Skin epidermis (tissue), 12 donors: Measurements from ENCODE around the gene A4GALT.
"Not testable (repeated sequence)": the region's sequence is repeated elsewhere in the genome, so short reads cannot be mapped to it uniquely, and the experiment has no call there.

Experiments
- H3K27ac ChIP-seq, 21 experiments: fragments of 200-600 bp; sonication (generic) in 11 of 21; one replicate each; pipeline ENCODE4 v1.5.0; 2020; ENCODE audit warnings: mild to moderate bottlenecking in 3 of 21, inconsistent platforms in 2 of 21, moderate library complexity in 2 of 21
- H3K4me3 ChIP-seq, 7 experiments: fragments of 200-600 bp; sonication (generic) in 2 of 7; one replicate each; pipeline ENCODE4 v1.5.0; 2020; ENCODE audit warnings: inconsistent platforms in 2 of 7, mild to moderate bottlenecking in 2 of 7, moderate library complexity in 1 of 7

Gene A4GALT, protein sequence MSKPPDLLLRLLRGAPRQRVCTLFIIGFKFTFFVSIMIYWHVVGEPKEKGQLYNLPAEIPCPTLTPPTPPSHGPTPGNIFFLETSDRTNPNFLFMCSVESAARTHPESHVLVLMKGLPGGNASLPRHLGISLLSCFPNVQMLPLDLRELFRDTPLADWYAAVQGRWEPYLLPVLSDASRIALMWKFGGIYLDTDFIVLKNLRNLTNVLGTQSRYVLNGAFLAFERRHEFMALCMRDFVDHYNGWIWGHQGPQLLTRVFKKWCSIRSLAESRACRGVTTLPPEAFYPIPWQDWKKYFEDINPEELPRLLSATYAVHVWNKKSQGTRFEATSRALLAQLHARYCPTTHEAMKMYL

DNA sequence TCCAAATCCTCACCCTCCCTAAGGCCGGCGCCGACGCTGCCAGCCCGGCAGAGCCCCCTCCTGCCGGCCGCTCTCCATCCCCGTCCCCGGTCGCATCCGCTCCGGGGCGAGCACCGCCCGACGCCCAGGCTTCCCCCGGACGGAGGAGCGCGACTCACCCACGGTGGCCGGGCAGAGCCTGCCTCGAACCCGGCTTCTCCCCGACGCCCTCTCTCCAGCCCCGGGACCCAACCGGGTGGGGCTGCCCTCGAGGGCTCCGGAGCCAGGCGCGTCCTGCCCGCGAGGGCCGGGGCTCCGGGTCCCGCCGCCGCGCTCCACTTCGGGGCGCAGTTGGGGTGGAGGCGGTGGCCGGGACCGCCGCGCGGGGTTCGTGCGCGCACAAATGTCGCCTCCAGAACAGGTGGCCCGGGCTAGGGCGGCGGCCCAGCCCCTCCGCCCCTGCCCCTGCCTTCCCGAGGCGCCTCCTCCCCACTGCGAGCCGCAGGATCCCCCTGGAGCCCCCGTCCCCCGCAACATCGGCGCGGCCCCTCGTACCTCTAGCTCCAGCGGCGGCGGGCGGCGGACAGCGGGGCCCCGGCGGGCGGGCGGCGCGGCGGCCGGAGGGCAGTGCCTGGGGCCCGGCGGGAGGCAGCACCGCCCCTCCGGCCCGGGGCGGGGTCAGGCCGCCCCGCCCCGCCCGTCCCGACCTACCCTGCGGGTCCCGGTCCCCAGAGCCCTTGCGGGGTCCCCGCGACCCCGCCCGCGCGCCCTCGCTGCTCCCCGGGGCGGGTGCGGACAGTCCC lies at the start of gene A4GALT:
A4GALT (minus strand) TSS at position 608 of the 782 bp plus-strand sequence. CDS start 26,919 bp downstream, outside the sequence.
- H3K4me3 ChIP-seq: peak within 1 kb of the TSS; percentile 52 to 69 (median 56)

DNA sequence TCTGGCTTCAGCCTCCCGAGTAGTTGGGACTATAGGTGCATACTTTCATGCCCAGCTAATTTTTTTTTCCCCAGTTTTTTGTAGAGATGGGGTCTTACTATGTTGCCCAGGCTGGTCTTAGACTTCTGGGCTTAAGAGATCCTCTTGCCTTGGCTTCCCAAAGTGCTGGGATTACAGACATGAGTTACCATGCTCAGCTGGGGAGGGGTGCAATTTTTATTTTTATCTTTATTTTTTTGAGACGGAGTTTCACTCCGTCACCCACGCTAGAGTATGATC lies 49.7 kb upstream of the A4GALT start:
- Histone ChIP-seq H3K4me3 (no peak overlapping the region), H3K27ac (no peak overlapping the region)

More for the DNA sequence above, at the start of gene A4GALT:
- peak within 1 kb of the TSS; percentile 37 to 96 (median 81) for H3K27ac ChIP-seq

DNA sequence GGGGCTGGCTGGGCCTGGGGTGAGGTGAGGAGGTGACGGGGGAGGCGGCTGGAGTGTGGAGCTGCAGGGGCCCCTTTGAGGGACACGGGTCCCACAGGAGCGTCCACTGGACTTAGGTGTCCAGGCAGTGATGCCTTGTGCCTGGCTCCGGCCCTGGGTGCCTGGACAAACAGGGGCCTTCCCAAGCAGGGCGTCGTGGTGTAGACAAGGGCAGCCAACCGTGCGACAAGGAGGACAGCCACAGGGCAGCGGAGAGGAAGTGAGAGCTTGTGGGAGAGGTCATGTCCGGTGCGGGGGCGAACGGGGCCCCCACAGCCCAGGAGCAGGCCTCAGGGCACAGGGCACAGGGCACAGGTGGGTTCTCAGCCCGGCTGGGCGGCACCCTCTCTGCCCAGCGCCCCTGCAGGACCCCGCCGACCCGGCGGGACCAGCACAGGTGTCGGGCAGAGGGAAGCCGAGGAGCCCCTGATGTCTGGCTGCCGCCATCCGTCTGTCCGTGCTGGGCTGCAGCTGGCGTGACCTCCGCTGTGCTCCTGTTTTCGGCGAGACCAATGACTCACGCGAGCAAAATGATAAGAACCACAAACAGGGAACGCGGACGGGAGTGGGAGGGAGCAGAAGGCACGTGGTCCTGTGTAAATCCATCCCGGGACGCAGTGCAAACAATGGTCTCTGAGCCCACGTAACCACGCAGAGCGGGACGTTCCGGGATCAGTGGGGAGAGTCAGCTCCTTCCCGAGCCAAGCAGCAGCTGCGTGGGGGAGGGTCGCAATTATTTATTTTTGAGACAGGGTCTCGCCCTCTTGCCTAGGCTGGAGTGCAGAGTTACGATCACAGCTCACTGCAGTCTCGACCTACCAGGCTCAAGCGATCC lies 49.1 kb upstream of the A4GALT start:
- H3K4me3 ChIP-seq: no peak overlapping the region
- peak overlapping the region in 3 of 21 experiments; percentile 7 to 14 (median 11) for H3K27ac ChIP-seq

DNA sequence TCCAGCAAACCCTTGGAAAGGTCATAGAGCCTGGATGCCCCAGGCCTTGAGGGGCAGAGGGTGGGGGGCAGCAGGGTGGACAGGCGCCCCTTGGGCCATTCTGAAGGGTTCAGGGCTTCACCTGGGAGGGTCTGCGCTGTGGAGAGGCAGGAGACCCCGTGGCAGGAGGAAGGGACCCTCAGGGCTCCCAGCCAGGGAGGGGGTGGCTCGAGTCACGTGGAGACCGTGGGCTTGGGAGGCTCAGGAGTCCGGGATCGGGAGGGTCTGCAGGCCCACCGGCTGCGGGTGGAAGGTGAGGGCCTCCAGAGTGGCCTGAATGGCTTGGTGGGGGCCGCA lies 48.5 kb upstream of the A4GALT start:
- no peak overlapping the region for H3K4me3 ChIP-seq
- peak overlapping the region in 1 of 21 experiments; percentile 14 for H3K27ac ChIP-seq

DNA sequence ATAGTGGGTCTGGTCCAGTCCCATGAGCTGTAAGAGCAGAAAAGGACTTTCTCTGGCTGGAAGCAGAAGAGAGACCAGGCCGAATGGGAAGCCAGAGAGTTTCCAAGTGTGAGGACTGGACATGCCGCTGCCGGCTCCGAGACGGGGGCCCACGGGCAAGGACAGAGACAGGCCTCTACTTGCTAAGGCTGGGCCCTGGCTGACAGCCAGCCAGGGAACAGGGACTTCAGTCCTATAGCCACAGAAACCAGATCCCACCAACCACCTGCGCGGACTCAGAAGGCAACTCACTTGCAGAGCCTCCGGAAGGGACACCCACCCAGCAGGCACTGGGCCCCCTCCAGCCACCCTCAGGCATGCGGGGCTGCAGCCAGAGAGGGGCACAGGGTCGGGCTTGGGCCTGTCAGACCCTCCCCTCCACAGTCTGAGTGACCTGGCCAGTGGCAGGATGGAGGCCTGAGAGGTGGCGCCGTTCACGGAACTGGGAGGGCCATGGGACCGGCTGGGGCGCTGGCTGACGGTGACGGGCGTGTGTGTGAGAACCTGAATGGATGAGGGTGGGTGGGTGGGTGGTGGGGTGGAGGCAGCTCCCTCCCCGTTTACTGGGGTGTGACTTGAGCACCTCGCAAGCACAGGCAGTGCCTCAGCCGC lies 47.8 kb upstream of the A4GALT start:
- no peak overlapping the region for H3K4me3 ChIP-seq
- no peak overlapping the region for H3K27ac ChIP-seq

DNA sequence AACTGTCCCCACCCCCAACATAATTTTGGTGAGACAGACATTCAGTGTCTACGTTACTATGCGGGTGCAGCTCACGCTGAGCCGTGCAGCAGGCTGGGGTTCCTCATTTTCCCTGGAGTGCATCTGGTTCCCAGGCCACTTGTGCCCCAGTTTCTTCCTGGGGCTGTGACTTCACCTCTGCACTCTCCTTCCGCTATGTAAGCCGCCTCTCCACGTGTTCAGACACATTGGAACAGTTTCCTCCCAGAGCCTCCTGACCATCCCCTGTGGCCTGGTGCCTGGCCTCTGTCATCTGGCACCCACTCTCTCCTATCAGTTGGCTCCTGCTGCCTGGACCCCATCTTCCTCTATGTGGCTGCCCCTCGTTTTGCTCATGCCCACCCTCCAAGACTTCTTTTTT lies 46.2 kb upstream of the A4GALT start:
- Histone ChIP-seq H3K4me3 (no peak overlapping the region), H3K27ac (no peak overlapping the region)

DNA sequence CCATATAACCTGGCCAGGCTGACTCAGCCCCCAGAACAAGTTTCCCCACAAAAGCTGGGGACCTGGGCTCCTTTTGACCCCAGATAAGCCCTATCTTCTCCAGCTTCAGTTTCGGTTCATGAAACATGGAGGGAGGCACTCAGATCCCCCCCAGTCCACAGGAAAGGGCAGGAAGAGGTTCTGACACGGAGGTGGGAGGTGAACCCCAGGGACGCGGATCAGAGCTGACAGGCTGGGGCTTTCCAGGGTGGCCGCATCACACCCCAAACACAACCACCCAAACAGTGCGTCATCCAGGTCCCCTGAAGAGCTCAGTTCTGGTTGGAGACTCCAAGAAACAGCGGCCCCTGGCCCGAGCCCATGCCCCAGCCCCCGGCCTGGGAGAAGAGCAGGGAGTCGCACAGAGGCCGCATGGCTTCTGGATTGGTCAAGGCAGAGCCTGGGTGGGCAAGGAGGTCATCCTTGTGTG lies 44.3 kb upstream of the A4GALT start:
- no peak overlapping the region for H3K4me3 ChIP-seq
- H3K27ac ChIP-seq: no peak overlapping the region

DNA sequence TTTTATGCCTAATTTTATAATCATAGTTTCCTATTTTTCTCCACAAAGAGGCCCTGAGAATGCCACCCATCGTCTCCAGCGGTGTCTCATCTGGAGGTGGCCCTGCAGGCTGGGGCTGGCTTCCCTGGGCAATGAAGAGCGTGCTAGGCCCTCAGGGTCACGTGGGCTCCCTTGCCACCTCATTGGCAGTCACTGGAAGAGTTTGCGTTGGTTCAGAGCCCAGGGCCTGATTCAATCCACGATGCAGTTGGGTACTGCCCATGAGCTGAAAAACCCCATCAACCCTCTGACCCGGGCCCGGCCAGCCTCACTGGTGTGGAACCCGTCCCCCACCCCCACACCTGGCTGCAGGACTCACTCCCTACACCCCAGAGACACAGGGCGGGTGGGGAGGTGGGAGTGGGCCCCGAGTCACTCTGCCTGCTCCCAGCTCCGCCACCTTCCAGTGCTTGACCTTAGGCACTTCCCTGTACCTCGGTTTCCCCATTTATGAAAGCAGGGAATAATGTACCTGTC lies 43.4 kb upstream of the A4GALT start:
- H3K4me3 ChIP-seq: no peak overlapping the region
- no peak overlapping the region for H3K27ac ChIP-seq

DNA sequence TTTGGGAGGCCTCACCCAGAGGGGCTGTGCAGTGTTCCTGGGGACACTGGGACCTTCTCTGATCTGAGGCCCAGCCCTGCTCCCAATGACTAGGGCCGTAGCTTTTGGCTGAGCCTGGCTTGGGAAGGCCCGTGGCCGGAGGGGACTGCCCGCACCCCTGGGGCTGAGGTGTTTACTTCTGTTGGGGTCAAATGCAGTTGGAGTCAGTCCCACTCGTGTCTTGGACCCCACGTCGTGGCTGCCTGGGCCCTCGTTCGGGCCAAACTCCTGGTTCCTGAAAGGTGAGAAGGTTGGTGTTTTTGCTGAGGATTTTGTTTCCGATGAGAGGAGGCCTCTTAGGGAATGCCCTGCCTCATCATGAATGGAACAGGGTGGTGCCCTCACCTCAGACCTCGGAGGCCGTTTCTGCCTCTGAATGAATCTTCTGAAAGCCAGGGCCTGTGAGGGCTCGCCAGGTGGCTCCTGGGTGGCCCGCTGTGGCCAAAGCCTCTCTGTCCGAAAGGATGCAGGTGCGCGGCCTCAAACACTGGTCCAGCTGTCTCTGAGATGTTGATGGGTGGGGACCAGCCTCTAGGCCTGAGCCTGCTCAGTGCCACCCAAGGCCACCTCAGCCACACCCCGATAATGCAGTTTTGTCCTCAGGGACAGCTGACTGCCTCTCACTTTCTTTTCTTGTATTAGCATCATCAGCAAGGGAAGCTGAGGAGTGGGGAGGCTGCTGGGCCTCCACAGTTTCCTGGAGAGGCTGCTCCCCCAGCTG lies 40.3 kb upstream of the A4GALT start:
- Histone ChIP-seq H3K27ac (no peak overlapping the region), H3K4me3 (no peak overlapping the region)

DNA sequence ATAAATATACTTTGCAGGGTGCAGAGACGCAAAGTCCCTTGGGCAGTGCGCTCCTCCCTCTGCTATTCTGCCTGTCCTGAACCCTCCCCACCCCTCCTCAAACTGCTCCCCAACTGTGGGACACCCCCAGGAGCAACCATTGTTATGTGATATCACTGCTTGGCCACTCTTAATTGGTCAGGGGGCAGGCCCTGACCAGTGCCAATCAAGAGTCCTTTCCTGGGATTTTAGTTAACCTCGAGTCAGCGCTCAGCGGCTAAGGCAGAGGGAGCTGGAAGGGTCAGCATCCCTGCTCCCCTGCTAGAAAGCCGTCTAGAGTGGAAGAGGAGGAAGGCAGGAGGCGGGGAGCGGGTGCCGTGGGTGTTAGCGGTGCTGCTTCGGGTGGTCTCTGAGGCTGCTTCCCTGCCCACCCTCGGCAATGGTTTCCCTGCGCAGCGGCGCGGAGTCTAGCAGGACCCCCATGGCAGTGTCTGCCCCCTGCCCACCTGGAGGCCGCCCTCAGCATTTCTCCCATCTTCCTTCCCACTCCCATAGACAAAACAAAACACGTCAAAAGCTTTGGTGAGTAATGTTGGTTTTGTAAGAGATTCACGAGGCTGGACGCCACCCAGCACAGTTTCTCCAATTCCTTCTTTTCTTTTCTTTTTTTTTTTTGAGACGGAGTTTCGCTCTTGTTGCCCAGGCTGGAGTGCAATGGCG lies 38.4 kb upstream of the A4GALT start:
- Histone ChIP-seq H3K4me3 (no peak overlapping the region), H3K27ac (peak overlapping the region in 6 of 21 experiments; percentile 15 to 45 (median 20))

DNA sequence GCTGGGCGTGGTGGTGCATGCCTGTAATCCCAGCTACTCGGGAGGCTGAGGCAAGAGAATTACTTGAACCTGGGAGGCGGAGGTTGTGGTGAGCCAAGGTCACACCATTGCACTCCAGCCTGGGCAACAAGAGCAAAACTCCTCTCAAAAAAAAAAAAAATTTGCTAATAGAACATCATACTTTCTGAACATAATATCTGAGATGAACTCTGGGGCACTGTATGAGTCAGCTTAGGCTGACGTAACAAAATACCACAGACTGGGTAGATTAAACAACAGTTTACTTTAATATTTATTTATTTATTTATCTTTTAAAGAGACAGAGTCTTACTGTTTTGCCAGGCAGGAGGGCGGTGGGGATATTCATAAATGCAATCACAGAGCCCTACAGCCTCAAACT lies 34.9 kb upstream of the A4GALT start:
- H3K4me3 ChIP-seq: not testable (repeated sequence)
- peak overlapping the region in 3 of 21 experiments; percentile 6 to 12 (median 8) for H3K27ac ChIP-seq

DNA sequence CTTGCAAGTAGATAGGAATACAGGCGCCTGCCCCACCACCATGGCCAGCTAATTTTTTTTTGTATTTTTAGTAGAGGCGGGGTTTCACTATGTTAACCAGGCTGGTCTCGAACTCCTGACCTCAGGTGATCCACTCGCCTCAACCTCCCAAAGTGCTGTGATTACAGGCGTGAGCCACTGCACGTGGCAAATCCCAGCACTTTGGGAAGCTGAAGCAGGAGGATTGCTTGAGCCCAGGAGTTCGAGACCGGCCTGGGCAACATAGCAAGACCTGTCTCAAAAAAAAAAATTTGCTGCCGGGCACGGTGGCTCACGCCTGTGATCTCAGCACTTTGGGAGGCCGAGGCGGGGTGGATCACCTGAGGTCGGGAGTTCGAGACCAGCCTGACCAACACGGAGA lies 34.5 kb upstream of the A4GALT start:
- peak overlapping the region in 3 of 21 experiments; percentile 6 to 12 (median 8) for H3K27ac ChIP-seq
- not testable (repeated sequence) for H3K4me3 ChIP-seq

DNA sequence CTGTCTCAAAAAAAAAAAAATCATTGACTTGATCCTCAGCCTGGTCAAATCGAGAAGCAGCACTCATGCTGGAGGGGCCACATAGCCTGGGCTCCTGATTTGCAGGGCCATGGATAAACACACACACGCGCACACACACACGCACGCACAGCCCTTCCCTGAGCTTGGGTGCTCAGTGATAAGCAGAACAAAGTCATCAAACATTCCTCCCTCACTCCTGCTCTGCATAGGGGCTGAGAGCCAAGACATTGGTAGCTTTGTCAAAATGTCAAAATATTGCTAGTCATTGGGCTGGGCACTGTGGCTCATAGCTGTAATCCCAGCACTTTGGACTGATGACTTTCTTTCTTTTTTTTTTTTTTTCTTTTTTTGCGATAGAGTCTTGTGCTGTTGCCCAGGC lies 34.0 kb upstream of the A4GALT start:
- Histone ChIP-seq H3K27ac (peak overlapping the region in 5 of 21 experiments; percentile 12 to 85 (median 67)), H3K4me3 (no peak overlapping the region)

DNA sequence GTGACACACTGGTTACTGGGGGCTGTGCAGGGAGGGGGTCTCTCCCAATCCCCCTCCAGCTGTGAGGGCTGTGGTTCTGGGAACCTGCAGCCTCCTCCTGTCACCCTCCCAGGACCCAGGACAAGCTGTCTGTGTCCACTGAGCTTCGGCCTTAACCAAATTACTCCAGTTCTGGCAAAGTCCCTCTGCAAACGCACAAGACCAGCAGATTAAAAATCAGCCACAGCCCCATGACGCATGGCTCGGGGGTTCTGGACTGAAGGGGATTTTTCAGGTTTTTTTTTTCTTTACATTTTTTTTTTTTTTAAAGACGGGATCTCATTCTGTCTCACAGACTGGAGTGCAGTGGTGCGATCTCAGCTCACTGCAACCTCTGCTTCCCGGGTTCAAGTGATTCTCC lies 32.2 kb upstream of the A4GALT start:
- no peak overlapping the region for H3K4me3 ChIP-seq
- H3K27ac ChIP-seq: peak overlapping the region in 13 of 21 experiments; percentile 12 to 85 (median 68)

DNA sequence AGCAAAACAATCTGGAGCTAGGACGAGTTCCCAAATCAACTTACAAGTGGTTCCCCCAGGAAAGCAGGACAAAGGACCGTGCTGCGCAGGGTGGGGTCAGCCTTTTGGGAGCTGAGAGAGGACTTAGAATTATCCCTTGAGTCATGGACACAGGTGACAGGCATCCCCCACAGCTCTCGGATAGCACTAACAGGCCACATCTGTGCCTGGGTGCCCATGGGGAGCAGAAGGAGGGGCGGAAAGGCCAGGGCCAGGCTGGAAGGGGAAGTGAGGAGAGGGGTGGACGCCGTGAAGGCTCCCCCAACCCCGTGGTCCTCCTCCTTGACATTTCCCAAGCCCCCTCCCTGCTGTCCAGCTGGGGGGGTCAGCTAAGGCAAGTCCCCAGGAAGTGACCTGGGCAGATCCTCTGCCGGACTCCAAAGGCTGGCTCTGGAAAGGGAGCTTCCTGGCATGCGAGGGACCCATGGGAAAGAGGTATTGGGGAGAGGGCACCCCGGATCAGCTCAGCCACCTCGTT lies 31.6 kb upstream of the A4GALT start:
- no peak overlapping the region for H3K4me3 ChIP-seq
- H3K27ac ChIP-seq: peak overlapping the region in 16 of 21 experiments; percentile 12 to 85 (median 60)

DNA sequence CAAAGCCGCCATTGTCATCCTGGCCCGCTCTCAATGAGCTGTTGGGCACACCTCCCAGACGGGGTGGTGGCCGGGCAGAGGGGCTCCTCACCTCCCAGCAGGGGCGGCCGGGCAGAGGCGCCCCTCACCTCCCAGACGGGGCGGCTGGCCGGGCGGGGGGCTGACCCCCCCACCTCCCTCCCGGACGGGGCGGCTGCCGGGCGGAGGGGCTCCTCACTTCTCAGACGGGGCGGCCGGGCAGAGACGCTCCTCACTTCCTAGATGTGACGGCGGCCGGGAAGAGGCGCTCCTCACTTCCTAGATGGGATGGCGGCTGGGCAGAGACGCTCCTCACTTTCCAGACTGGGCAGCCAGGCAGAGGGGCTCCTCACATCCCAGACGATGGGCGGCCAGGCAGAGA lies 29.8 kb upstream of the A4GALT start:
- not testable (repeated sequence) for H3K4me3 ChIP-seq
- H3K27ac ChIP-seq: peak overlapping the region in 2 of 21 experiments; percentile 33 to 53

DNA sequence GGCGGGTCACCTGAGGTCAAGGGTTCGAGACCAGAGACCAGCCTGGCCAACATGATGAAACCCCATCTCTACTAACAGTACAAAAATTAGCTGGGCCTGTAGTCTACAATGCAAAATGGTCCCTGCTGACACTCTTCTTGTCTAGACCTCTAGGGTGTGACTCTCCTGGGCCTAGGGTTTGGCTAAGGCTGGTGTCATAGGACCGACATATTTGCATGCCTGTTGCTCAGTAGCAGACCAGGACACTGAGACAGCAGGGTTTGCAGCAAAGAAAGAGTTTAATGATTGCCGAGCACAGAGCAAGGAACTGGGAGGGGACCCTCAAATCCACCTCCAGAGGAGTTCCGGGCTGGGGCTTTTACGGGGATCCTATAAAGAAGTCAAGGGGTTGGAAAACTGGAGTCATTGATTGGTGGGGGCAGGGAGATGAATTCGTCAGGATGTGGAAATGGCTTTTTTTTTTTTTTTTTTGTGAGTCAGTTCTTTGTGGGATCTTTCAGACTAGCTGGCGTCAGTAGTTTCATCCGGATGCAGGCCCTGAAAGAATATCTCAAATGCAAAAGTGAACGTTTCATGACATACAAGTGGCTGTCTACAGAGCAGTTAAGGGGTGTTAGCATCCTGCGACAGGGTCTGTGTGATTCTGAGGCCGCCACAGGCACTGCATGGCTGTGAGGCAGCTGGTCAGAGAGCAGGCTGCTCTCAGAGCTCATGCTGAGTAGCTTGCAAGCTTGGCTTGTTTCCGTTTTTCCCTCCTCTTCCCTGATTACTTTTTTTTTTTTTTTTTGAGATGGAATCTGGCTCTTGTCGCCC lies 27.2 kb upstream of the A4GALT start:
- Histone ChIP-seq H3K4me3 (no peak overlapping the region), H3K27ac (peak overlapping the region in 20 of 21 experiments; percentile 33 to 87 (median 71))
